AML-193 (cell line): ENCODE measurements around the gene HOXA2.

Source experiments
- DNase-seq, 2 experiments: peaks; one replicate each; lab custom pipeline; 2025; lab: John Stamatoyannopoulos, UW

Gene HOXA2

DNA sequence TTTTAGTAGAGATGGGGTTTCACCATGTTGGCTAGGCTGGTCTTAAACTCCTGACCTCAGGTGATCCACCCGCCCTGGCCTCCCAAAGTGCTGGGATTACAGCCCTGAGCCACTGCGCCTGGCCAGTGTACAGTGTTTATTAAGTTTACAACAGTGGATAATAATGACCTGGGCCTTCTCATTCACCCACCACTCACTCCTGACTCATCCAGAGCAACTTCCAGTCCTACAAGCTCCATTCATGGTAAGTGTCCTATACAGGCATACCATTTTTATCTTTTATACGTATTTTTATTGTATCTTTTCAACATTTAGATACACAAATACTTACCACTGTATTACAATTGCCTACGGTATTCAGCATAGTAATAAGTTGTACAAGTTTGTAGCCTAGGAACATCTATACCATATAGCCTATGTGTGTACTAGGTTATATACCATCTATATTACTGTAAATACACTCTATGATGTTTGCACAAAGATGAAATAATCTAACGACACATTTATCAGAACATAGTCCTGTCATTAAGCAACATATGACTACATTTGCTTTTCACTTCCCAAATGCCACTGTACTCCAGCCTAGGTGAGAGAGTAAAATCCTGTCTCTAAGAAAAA is 23.8 kb downstream of the HOXA2 start:
- no peak for DNase-seq

DNA sequence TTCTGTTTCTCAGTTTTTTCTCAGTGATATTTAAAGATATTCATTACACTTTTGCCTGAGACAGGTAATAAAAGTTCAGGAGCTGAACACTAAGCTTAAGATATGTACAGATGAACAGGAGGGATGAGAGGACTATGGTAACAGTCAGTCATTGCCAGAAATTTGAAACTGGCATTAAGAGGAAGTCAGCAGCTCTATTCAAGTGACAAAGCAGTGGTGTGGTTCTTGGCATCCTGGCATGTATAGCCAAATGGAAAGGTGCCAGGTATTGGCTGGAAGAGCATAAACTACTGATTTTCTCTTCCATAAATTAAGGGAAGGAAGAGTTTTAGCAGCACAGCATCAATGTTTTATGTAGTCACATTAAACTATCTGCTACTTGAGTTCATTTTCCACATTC is 29.4 kb downstream of the HOXA2 start:
- peak; percentile 12 to 29 for DNase-seq

DNA sequence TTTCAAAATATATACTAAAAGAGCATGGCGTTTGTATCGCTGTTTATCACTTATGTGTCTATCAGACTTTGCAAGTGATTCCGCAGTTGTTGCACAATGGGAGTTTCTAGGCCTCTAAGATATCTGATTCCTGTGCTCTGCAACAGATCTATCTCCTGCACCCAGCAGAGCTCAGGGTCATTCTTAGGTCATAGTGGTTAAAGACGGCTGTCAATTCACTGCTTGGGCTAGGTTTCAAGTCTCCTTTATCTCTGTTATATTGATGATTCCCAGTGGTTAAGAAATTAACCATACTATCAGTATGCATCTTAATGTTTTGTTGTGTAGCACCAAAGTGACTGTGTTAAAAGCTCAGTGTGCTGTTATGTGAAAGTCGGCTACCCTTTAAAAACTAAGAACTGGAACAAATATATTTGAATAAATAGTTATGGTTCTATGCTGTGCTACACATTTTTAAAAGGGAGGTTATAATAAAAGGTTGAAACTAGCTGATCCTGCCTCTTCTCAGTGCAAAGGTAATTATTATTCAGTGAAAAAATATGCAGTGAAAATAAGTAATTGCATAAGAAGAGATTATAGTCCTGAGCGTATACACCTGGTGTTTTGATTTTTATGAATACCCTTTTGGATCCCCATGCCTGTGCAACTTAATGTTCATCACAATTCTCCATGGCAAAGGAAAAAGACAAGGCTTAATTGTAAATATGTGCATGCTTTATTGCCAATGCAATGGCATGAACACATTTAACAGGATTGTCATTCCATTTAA is 30.7 kb downstream of the HOXA2 start:
- DNase-seq: peak; percentile 33 to 42

DNA sequence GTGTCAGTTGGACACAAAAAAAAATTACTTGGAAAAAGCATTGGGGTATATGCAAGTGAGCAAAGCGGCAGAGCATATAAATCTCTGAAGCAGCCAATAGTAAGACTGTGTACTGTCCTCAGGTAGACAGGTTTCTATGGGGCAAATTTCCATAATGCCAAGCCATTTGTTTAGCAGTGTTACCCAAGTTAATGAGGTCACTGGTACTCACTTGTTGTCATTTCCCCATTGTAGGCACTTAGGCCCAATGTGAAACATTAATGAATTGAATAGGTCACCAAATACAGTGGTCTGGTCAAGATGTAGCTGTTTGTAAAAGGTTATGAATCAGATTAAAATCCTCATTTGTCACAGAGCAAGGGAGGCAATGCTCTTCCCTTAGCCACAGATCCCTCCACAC is 34.2 kb downstream of the HOXA2 start:
- DNase-seq: no peak

DNA sequence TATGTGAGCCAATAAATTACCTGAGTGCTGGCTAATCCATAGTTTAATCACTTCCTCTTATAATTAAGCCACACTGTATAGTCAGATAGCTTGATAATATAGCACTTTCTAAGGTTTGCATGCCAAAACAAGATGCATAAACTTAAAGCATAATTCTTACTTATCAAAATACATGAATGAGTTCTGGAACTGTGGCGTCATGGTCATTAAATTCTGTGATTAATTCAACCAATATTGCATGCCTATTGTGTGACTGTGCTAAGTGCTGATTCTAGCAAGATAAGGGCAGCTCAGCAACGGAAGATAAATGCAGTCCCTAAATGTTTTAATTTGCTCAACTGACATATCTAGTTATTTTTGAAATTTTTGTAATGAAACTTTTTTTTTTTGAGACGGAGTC is 36.3 kb downstream of the HOXA2 start:
- DNase-seq: no peak

DNA sequence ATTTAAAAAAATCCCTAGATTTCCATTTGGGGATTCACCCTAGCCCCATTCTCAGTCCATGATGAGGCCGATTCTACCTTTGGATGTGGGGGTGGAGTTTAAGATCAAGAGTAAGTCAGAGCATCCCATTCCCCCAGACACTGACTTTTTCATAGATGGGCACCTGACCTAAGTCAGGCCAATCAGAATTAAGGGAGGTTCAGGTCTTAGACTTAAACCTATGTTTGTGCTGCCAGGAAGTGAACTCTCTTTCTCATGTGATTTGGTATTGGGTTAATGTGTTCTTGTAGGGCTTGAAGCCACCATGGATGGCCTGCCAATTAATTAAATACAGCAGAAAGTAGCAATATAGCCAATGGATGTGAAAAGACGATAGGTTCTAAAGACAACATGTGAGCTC is 36.8 kb downstream of the HOXA2 start:
- DNase-seq: no peak

DNA sequence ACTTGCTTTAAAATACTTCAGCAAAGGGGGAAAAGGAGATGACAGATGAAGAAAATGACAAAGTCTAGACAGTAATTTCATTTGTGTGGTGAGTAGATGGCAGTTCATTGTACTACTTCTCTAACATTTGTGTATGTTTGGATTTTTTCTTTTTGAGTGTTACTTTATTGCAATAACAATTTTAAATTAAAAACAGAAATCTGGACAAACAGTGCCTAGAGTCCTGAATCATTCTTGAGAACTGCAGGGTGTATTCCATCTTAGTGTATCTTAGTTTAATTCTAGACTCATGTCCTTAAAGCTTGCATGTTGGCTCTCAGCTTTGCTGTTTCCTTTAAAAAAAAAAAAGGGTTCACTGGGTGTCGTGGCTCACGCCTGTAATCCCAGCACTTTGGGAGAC is 37.8 kb downstream of the HOXA2 start:
- no peak for DNase-seq

DNA sequence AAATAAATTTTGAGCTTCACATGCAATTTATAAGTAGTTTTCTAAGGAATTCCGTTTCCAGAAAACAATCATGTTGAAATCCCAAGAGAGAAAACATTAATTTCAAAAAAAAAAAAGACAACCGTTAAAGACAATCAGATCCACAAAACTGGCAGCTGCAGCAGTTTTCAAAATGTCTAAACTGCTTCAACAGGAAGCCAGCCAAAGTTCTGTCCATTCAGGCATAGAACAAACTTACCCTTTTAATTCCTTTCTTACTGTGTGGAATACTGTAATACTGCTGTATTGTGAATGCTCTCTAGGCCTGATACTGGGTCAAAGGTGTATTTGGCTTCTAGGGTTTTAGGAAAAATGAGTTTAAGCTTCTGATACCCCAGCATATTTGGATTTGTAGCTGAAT is 38.3 kb downstream of the HOXA2 start:
- DNase-seq: no peak

DNA sequence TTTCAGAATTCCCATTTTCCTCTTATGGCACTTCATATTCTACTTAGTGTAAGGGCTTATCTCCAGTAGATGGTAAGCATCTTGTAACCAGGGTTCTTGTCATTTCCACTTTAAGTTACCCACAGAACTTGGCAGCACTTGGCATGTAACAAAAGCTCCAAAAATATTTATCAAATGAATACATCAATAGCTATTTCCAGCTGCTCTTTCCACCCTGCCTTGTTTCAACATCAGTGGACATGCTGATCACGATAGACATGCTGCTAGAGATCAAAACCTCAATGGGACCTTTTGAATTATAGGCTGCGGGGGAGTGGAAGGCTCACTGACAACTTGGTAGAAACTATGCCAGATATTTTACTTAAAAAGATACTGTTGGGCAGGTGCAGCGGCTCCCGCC is 39.5 kb downstream of the HOXA2 start:
- no peak for DNase-seq

DNA sequence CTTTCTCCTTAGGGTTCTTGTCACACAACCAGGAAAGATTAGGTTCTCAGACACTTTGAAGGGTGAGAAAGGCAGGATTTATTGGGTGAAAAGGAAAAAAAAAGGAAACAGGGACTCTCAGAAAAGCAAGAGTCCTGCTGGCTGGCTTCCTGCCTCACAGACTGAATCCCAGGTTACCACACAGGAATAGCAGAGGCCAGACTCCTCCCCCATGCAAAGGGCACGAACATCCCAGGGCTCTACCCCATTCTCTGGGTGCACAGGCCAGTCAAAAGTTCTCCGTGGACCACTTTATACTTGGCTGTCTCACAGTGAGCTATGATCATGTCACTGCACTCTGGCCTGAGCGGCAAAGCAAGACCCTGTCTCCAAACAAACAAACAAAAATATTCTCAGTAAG is 49.3 kb downstream of the HOXA2 start:
- no peak for DNase-seq

DNA sequence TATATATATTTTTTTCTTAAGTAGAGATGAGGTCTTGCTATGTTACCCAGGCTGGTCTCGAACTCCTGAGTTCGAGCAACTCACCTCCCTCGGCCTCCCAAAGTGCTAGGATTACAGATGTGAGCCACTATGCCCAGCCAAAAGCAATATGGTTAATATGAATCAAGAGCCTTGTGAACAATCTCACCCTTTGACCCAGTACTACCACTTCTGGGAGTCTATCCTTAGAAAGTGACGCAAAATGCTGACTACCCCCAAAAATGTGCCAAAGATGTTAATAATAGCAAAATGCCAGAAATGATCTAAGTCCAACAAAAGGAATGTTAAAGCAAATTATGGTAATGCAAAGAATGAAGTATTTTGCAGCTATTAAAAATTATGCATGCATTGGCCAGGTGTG is 51.0 kb downstream of the HOXA2 start:
- no peak for DNase-seq
